B cell (primary cell): ENCODE measurements around the gene SLCO3A1. TPM values are rescaled to one million over a fixed set of nuclear protein-coding genes. Genes with fewer than 3 reads are reported as not detected.

ENCODE experiments used
- ATAC-seq: fragments of 200-7000 bp; cut with Tn5 transposase; one replicate; pipeline ENCODE4 v1.10.0; 2021; ENCODE audit warnings: low read depth, mild to moderate bottlenecking, moderate number of reproducible peaks, moderate library complexity
- CTCF ChIA-PET: fragments of 350-600 bp; sonication (Branson Sonifier 250); formaldehyde crosslinking; loops from one replicate; lab custom pipeline; 2021; ENCODE audit warnings: antibody characterized with exemption, inconsistent platforms; lab: Charles Lee
- POLR2A ChIA-PET: fragments of 350-600 bp; sonication (Branson Sonifier 250); formaldehyde crosslinking; loops from one replicate; lab custom pipeline; 2021; ENCODE audit warnings: antibody characterized with exemption; lab: Charles Lee
- DNase-seq: peaks from one replicate; pipeline ENCODE4 v3.0.0; 2013
- H2AFZ ChIP-seq: 2 replicates; pipeline ENCODE4 v1.6.1; 2012; ENCODE audit warnings: mild to moderate bottlenecking, low read depth, low read length; ENCODE audit not compliant: insufficient read depth, poor library complexity, severe bottlenecking
- H3K27ac ChIP-seq, 2 donors: 1 replicate in 1 of 2; 2 replicates in 1 of 2; pipeline ENCODE4 v1.5.1; 2012 to 2013; ENCODE audit warnings: low read length in 2 of 2, mild to moderate bottlenecking in 2 of 2, moderate library complexity in 1 of 2
- H3K27me3 ChIP-seq, 4 experiments: fragments of 200-600 bp in 1 of 4; sonication (generic) in 1 of 4; replicated peaks in 1 of 4; 1 replicate in 2 of 4; 2 replicates in 2 of 4; pipeline versions ENCODE4 v1.6.1 to v1.7.0; 2013 to 2016; ENCODE audit warnings: low read length in 3 of 4, mild to moderate bottlenecking in 2 of 4, mixed read lengths in 1 of 4, moderate library complexity in 1 of 4; ENCODE audit not compliant: insufficient read depth in 4 of 4, control insufficient read depth in 3 of 4; ENCODE audit errors: control extremely low read depth in 1 of 4
- H3K36me3 ChIP-seq, 2 experiments: replicated peaks in 1 of 2; 1 replicate in 1 of 2; 2 replicates in 1 of 2; pipeline versions ENCODE4 v1.6.1 to v1.7.1; 2013; ENCODE audit warnings: low read length in 1 of 2; ENCODE audit not compliant: insufficient read depth in 2 of 2, control insufficient read depth in 1 of 2; ENCODE audit errors: control extremely low read depth in 1 of 2, extremely low read depth in 1 of 2
- H3K4me1 ChIP-seq, 2 donors: fragments of 200-600 bp in 1 of 2; sonication (generic) in 1 of 2; 1 replicate in 1 of 2; 2 replicates in 1 of 2; pipeline versions ENCODE4 v1.5.1 to v1.6.1; 2013 to 2017; ENCODE audit warnings: low read length in 2 of 2; ENCODE audit not compliant: control insufficient read depth in 2 of 2, insufficient read depth in 2 of 2
- H3K4me2 ChIP-seq: replicated peaks from 2 replicates; pipeline ENCODE3; 2012; ENCODE audit warnings: mild to moderate bottlenecking, low read depth, low read length; ENCODE audit not compliant: poor library complexity, severe bottlenecking
- H3K4me3 ChIP-seq, 5 experiments: fragments of 200-600 bp in 1 of 5; sonication (generic) in 1 of 5; 1 replicate in 3 of 5; 2 replicates in 2 of 5; pipeline versions ENCODE4 v1.5.1 to v1.7.0; 2011 to 2016; ENCODE audit warnings: low read length in 4 of 5, mild to moderate bottlenecking in 4 of 5, low read depth in 2 of 5, control low read depth in 1 of 5, moderate library complexity in 1 of 5; ENCODE audit not compliant: insufficient read depth in 1 of 5; ENCODE audit errors: control extremely low read depth in 1 of 5, extremely low read depth in 1 of 5
- H3K79me2 ChIP-seq: fragments of 200-600 bp; sonication (generic); one replicate; pipeline ENCODE4 v1.6.0; 2016; ENCODE audit warnings: low read length; ENCODE audit not compliant: control insufficient read depth, insufficient read depth
- H3K9ac ChIP-seq: fragments of 200-600 bp; sonication (generic); 2 replicates; pipeline ENCODE4 v1.6.1; 2017; ENCODE audit warnings: mild to moderate bottlenecking, low read length, moderate library complexity
- H3K9me3 ChIP-seq, 3 donors: one replicate each; pipeline versions ENCODE4 v1.6.1 to v1.7.1; 2013; ENCODE audit warnings: low read length in 2 of 3; ENCODE audit not compliant: control insufficient read depth in 2 of 3, insufficient read depth in 1 of 3; ENCODE audit errors: control extremely low read depth in 1 of 3
- H4K20me1 ChIP-seq: 2 replicates; pipeline ENCODE4 v1.6.0; 2012; ENCODE audit warnings: mild to moderate bottlenecking, low read length; ENCODE audit not compliant: insufficient read depth, control insufficient read depth, poor library complexity, severe bottlenecking
- H3K27ac Mint-ChIP-seq: one replicate; pipeline ENCODE4 v1.8.0; 2021; ENCODE audit warnings: mixed read lengths
- H3K27me3 Mint-ChIP-seq: one replicate; pipeline ENCODE4 v1.8.0; 2021; ENCODE audit warnings: mixed read lengths
- H3K4me1 Mint-ChIP-seq: one replicate; pipeline ENCODE4 v1.8.0; 2021; ENCODE audit warnings: mixed read lengths
- H3K4me3 Mint-ChIP-seq: one replicate; pipeline ENCODE4 v1.8.0; 2021; ENCODE audit warnings: mixed read lengths
- H3K9me3 Mint-ChIP-seq: one replicate; pipeline ENCODE4 v1.8.0; 2022; ENCODE audit warnings: mixed read lengths; ENCODE audit not compliant: insufficient read depth
- CTCF ChIP-seq: fragments of 200-600 bp; IDR thresholded peaks from one replicate; pipeline ENCODE4 v1.8.0; 2022; ENCODE audit warnings: antibody characterized with exemption, mild to moderate bottlenecking
- EZH2 ChIP-seq: IDR thresholded peaks from 2 replicates; pipeline ENCODE4 v1.6.1; 2012; ENCODE audit warnings: borderline replicate concordance, low read depth, mild to moderate bottlenecking, moderate library complexity, low read length; ENCODE audit not compliant: insufficient read depth, poor library complexity, severe bottlenecking
- WGBS: methylation state at CpG from one replicate; pipeline ENCODE4 v1.1.5; 2013; ENCODE audit warnings: missing lambda C conversion rate; ENCODE audit not compliant: insufficient coverage; 5-methylcytosine and 5-hydroxymethylcytosine counted together
- intact Hi-C: fragments of 100-400 bp; cut with micrococcal nuclease; formaldehyde crosslinking; loops from one replicate; pipeline ENCODE4 v1.10.0; 2022
- polyA plus RNA-seq: library from polyadenylated mRNA; depleted of rRNA; stranded (reverse); fragments of >200 nt; gene quantifications from 2 replicates; pipeline ENCODE4 v1.2.3, GENCODE V29; 2012
- total RNA-seq, 2 donors: library from RNA; stranded (reverse); fragments of 120-200 nt in 1 of 2; gene quantifications; 1 replicate in 1 of 2; 2 replicates in 1 of 2; pipeline versions ENCODE4 v1.2.3 to v1.2.4, GENCODE V29; 2013 to 2022

The SLCO3A1 gene
- total and polyA plus RNA-seq, 2 donors (not counting 1 experiment from before 2014, with no cell fraction given), result 0.99 to 2.3 TPM

- H3K27ac ChIP-seq, result no peak overlapping the region
- ATAC-seq (no peak), DNase-seq (no peak)
- no peak overlapping the region for H2AFZ ChIP-seq
- 91% methylated on average over 10 of the region's 10 CpGs for WGBS
- H3K4me3 ChIP-seq, result no peak overlapping the region
- TF ChIP-seq EZH2, result no peak
- no peak for TF ChIP-seq CTCF
- H3K79me2 ChIP-seq, result no peaks in the 10 kb centered on the region
- ChIA-PET POLR2A (no interaction called here), CTCF (no interaction called here)
- Mint-ChIP-seq H3K4me3 (no peak overlapping the region), H3K4me1 (no peaks in the 10 kb centered on the region), H3K9me3 (no peaks in the 10 kb centered on the region), H3K27me3 (no peaks in the 10 kb centered on the region), H3K27ac (no peak overlapping the region)
- H3K9me3 ChIP-seq, result no peaks in the 10 kb centered on the region
- no peak overlapping the region for H3K9ac ChIP-seq
- peaks cover 0 to 5% (median 2%) of the 10 kb centered on the region in 4 experiments for H3K27me3 ChIP-seq
- no peaks in the 10 kb centered on the region for H3K4me1 ChIP-seq
- intact Hi-C loops, result no loop called here
- no peaks in the 10 kb centered on the region for H3K36me3 ChIP-seq
- no peak overlapping the region for H3K4me2 ChIP-seq
- H4K20me1 ChIP-seq, result no peaks in the 10 kb centered on the region
Observed at GRCh38 chr15:92017882-92018534, 164.5 kb downstream of the SLCO3A1 start.

GRCh38 chr15:92018535-92019239, 165.2 kb downstream of the SLCO3A1 start:
- Histone ChIP-seq H3K79me2 (no peaks in the 10 kb centered on the region), H3K36me3 (no peaks in the 10 kb centered on the region), H3K4me1 (no peaks in the 10 kb centered on the region), H3K27ac (no peak overlapping the region), H3K9me3 (no peaks in the 10 kb centered on the region), H3K27me3 (peaks cover 0 to 5% (median 2%) of the 10 kb centered on the region in 4 experiments), H3K4me3 (no peak overlapping the region), H3K9ac (no peak overlapping the region), H4K20me1 (no peaks in the 10 kb centered on the region), H2AFZ (no peak overlapping the region), H3K4me2 (no peak overlapping the region)
- Mint-ChIP-seq H3K4me1 (no peaks in the 10 kb centered on the region), H3K27me3 (no peaks in the 10 kb centered on the region), H3K9me3 (no peaks in the 10 kb centered on the region), H3K4me3 (no peak overlapping the region), H3K27ac (no peak overlapping the region)
- no peak for TF ChIP-seq EZH2
- no peak for TF ChIP-seq CTCF
- no peak for DNase-seq
- CTCF ChIA-PET, result no interaction called here
- intact Hi-C loops, result no loop called here
- no peak for ATAC-seq
- WGBS, result 95% methylated on average over 13 of the region's 13 CpGs
- POLR2A ChIA-PET, result no interaction called here
